GM19463 (cell line): ENCODE data around the gene PLVAP.

Experiments
- ATAC-seq: cut with Tn5 transposase; IDR thresholded peaks from one replicate; pipeline ENCODE4 v1.9.1; 2021; ENCODE audit warnings: mild to moderate bottlenecking, moderate library complexity; ENCODE audit not compliant: unreplicated experiment

PLVAP gene

GRCh38 chr19:17376935-17377600 is at the start of gene PLVAP:
PLVAP (minus strand) TSS chr19:17377342; CDS start chr19:17377288, 54 bp downstream.
- no peak for ATAC-seq

- no peak for ATAC-seq
Observed at GRCh38 chr19:17424743-17425365, 47.7 kb upstream of the PLVAP start.

GRCh38 chr19:17423429-17424208 is 46.5 kb upstream of the PLVAP start:
- no peak for ATAC-seq

GRCh38 chr19:17421942-17422341 is 44.8 kb upstream of the PLVAP start:
- no peak for ATAC-seq

- ATAC-seq: no peak
Observed at GRCh38 chr19:17420475-17420924, 43.4 kb upstream of the PLVAP start.

GRCh38 chr19:17419621-17420474 is 42.7 kb upstream of the PLVAP start, which contains the start of gene MVB12A:
MVB12A (plus strand) TSS chr19:17420047; CDS start chr19:17420136, 89 bp downstream.
- peak; percentile 88 for ATAC-seq

GRCh38 chr19:17419154-17419620 is 42.0 kb upstream of the PLVAP start:
- ATAC-seq: no peak

- ATAC-seq: no peak
Observed at GRCh38 chr19:17418710-17419109, 41.6 kb upstream of the PLVAP start.

GRCh38 chr19:17415121-17415520 is 38.0 kb upstream of the PLVAP start:
- ATAC-seq: no peak

- ATAC-seq: no peak
Observed at GRCh38 chr19:17414097-17414496, 37.0 kb upstream of the PLVAP start.

GRCh38 chr19:17411801-17412200 is 34.7 kb upstream of the PLVAP start:
- no peak for ATAC-seq

GRCh38 chr19:17409990-17410389 is 32.8 kb upstream of the PLVAP start:
- no peak for ATAC-seq

- ATAC-seq: no peak
Observed at GRCh38 chr19:17406887-17407196, 29.7 kb upstream of the PLVAP start.

GRCh38 chr19:17406046-17406886 is 29.1 kb upstream of the PLVAP start:
- no peak for ATAC-seq

- ATAC-seq: peak; percentile 80
Observed at GRCh38 chr19:17405250-17406045, 28.3 kb upstream of the PLVAP start, which contains the start of gene BST2. BST2 (minus strand) TSS chr19:17405630; CDS start chr19:17405575, 55 bp downstream.

GRCh38 chr19:17404621-17405249 is 27.6 kb upstream of the PLVAP start:
- ATAC-seq: peak; percentile 15

GRCh38 chr19:17404015-17404414 is 26.9 kb upstream of the PLVAP start:
- no peak for ATAC-seq
